Measurements from ENCODE around the gene WDR7. TPM values are rescaled to one million over a fixed set of nuclear protein-coding genes. Genes with fewer than 3 reads are reported as not detected.

WDR7 gene
- total and polyA plus RNA-seq, 12 donors: 3.1 to 32.6 (median 28.0) TPM

DNA sequence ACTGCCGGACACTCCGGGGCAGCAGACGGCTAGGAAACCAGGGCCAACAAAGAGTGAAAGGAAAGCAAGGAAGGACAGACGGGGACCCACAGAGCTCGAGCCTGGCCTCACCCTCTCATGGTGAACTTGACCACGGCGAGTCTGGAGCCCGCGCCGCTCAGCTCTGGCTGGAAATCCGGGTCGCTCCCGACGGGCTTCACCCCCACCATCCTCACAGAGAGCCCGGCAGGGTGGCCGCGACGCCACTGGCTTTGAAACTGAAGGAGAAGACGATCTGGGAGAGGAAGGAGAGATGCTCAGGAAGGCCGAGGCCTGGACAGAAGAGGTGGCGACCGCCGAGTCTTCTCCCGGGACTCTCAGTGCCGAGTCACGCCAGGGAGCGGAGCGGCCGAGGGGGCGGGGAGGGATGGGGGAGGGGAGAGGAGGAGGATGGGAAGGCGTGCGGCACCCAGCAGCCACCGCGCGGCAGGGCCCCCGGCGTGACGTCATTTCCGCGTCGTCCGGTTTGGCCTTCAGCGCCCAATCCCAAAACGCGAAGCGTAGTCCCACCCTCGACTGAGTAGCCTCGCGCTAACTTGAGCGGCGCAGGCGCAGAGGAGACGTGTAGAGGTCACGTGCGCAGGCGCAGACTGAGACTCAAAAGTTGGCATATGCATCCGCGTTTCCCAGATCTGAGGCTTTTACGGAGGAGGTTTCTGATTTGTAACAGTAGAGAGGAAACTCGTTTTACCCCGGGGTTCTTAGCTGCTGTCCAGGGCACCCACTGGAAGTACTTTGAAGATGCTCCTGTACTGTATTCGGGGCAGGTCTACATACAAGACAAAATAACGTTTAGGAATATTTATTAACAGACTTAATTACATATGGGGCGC, 12.7 kb upstream of the WDR7 start, which contains the start of gene TXNL1:
Gene TXNL1 (minus strand): TSS at position 361 of the 872 bp plus-strand sequence. CDS start 152 bp downstream, at position 209.
- DNase-seq (peak; percentile 100), ATAC-seq (peak; percentile 98 to 100 (median 99))
- intact Hi-C loops (cut with DNase I): no loop called here
- H3K4me3 ChIP-seq: peak within 1 kb of the TSS; percentile 79 to 97 (median 88)
- H3K27ac ChIP-seq: peak within 1 kb of the TSS; percentile 91 to 99 (median 98)
- no peak for TF ChIP-seq CTCF (IDR thresholded peaks at IDR 0.05)
- H3K9me3 ChIP-seq: no peaks in the 10 kb centered on the region
- peaks cover 3 to 40% (median 32%) of the 10 kb centered on the region in 9 donors for H3K4me1 ChIP-seq
- H3K27me3 ChIP-seq: no peaks in the 10 kb centered on the region
- 1% methylated on average over 61 to 64 of the region's 64 CpGs for WGBS, 2 donors
- peaks cover 0 to 17% (median 0%) of the 10 kb centered on the region in 9 donors for H3K36me3 ChIP-seq

- peak overlapping the region; percentile 24 to 99 (median 98) for H3K27ac ChIP-seq
- H3K9me3 ChIP-seq: no peaks in the 10 kb centered on the region
- WGBS, 2 donors: 23 to 38% methylated on average over 6 of the region's 6 CpGs
- no peak for TF ChIP-seq CTCF (IDR thresholded peaks at IDR 0.05)
- peak in 3 of 8 donors; percentile 0 to 2 (median 1) for ATAC-seq
- H3K27me3 ChIP-seq: no peaks in the 10 kb centered on the region
- no peak for DNase-seq
- peaks cover 0 to 16% (median 0%) of the 10 kb centered on the region in 9 donors for H3K36me3 ChIP-seq
- intact Hi-C loops (cut with DNase I): no loop called here
- peaks cover 3 to 39% (median 31%) of the 10 kb centered on the region in 9 donors for H3K4me1 ChIP-seq
- peak overlapping the region; percentile 26 to 97 (median 88) for H3K4me3 ChIP-seq
Observed at GRCh38 chr18:56639104-56639381, 12.1 kb upstream of the WDR7 start.

DNA sequence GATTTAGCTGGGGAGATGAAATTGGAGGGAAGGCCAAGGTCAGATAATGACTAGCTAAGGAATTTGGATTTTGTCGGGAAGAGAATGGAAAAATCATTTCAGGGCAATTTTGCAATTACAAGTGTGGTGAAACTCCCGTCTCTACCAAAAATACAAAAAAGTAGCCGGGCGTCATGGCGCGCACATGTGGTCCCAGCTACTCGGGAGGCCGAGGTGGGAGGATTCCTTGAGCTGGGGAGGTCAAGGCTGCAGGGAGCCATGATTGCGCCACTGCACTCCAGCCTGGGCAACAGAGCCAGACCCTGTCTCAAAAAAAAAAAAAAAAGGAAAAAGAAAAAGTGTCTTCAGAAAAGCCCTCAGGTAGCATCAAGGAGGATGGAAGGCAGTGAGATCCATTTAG, 11.6 kb upstream of the WDR7 start:
- intact Hi-C loops (cut with DNase I): no loop called here
- 93 to 96% methylated on average over 9 of the region's 9 CpGs for WGBS, 2 donors

More for the DNA sequence above, 11.6 kb upstream of the WDR7 start:
- H3K36me3 ChIP-seq: peaks cover 0 to 11% (median 0%) of the 10 kb centered on the region in 9 donors
- H3K27ac ChIP-seq: peak overlapping the region in 4 of 10 donors; percentile 96 to 99 (median 97)
- no peak for TF ChIP-seq CTCF (IDR thresholded peaks at IDR 0.05)
- DNase-seq (no peak), ATAC-seq (no peak)
- peaks cover 3 to 35% (median 25%) of the 10 kb centered on the region in 9 donors for H3K4me1 ChIP-seq
- peak overlapping the region in 2 of 10 donors; percentile 92 to 97 for H3K4me3 ChIP-seq
- H3K27me3 ChIP-seq: no peaks in the 10 kb centered on the region
- H3K9me3 ChIP-seq: no peaks in the 10 kb centered on the region
